HepG2 (cell line): ENCODE results near the gene MILR1. TPM values are rescaled to one million over a fixed set of nuclear protein-coding genes. Genes with fewer than 3 reads are reported as not detected.
A peak's percentile ranks its signal among the peaks of the same experiment; 100 is the strongest.

Experiments
- ADNP ChIP-seq: sonication (generic); formaldehyde crosslinking; IDR thresholded peaks from 2 replicates; pipeline ENCODE4 v1.4.0; 2020; ENCODE audit warnings: missing genetic modification reagents
- DRAP1 ChIP-seq: IDR thresholded peaks from 2 replicates; pipeline ENCODE4 v1.6.1; 2016; ENCODE audit warnings: missing genetic modification reagents, missing compliant biosample characterization
- MTF1 ChIP-seq: sonication (generic); formaldehyde crosslinking; IDR thresholded peaks from 2 replicates; pipeline ENCODE4 v1.5.0; 2020; ENCODE audit warnings: missing genetic modification reagents
- NFATC3 ChIP-seq: sonication (generic); formaldehyde crosslinking; IDR thresholded peaks from 2 replicates; pipeline ENCODE4 v1.5.1; 2020; ENCODE audit warnings: mild to moderate bottlenecking, missing genetic modification reagents
- NR2C2 ChIP-seq: sonication (generic); formaldehyde crosslinking; IDR thresholded peaks from 2 replicates; pipeline ENCODE4 v1.4.0; 2020; ENCODE audit warnings: missing genetic modification reagents, mild to moderate bottlenecking, moderate library complexity, borderline replicate concordance
- POLR2AphosphoS5 ChIP-seq: IDR thresholded peaks from 2 replicates; pipeline ENCODE4 v1.6.1; 2012; ENCODE audit warnings: low read depth, low read length
- POLR2G ChIP-seq: fragments of 200-400 bp; formaldehyde crosslinking; IDR thresholded peaks from 2 replicates; pipeline ENCODE4 v1.6.1; 2018; ENCODE audit warnings: mild to moderate bottlenecking, low read depth, low read length, moderate library complexity
- THRA ChIP-seq: sonication (generic); formaldehyde crosslinking; IDR thresholded peaks from 2 replicates; pipeline ENCODE4 v1.4.0; 2020; ENCODE audit warnings: missing genetic modification reagents, borderline replicate concordance
- XBP1 ChIP-seq: sonication (generic); formaldehyde crosslinking; IDR thresholded peaks from 2 replicates; pipeline ENCODE4 v1.5.0; 2020; ENCODE audit warnings: missing genetic modification reagents
- ZBTB1 ChIP-seq: sonication (generic); formaldehyde crosslinking; IDR thresholded peaks from 2 replicates; pipeline ENCODE4 v1.4.0; 2020; ENCODE audit warnings: missing genetic modification reagents, borderline replicate concordance
- ZBTB49 ChIP-seq: sonication (generic); formaldehyde crosslinking; IDR thresholded peaks from 2 replicates; pipeline ENCODE4 v1.4.0; 2020; ENCODE audit warnings: missing genetic modification reagents, borderline replicate concordance
- ZEB1 ChIP-seq: IDR thresholded peaks from 2 replicates; pipeline ENCODE4 v1.6.1; 2012; ENCODE audit warnings: mild to moderate bottlenecking, low read depth, inconsistent platforms; ENCODE audit not compliant: insufficient replicate concordance
- ZFP37 ChIP-seq: sonication (generic); formaldehyde crosslinking; IDR thresholded peaks from 2 replicates; pipeline ENCODE4 v1.4.0; 2020; ENCODE audit warnings: missing genetic modification reagents, borderline replicate concordance
- ZNF24 ChIP-seq: fragments of 450-650 bp; IDR thresholded peaks from 2 replicates; pipeline ENCODE4 v1.6.1; 2017; ENCODE audit warnings: antibody characterized with exemption, mild to moderate bottlenecking
- ZNF3 ChIP-seq: IDR thresholded peaks from 2 replicates; pipeline ENCODE4 v1.7.0; 2017; ENCODE audit warnings: inconsistent platforms
- ZNF30 ChIP-seq: sonication (generic); formaldehyde crosslinking; IDR thresholded peaks from 2 replicates; pipeline ENCODE4 v1.5.0; 2020; ENCODE audit warnings: mild to moderate bottlenecking, missing genetic modification reagents
- ZNF780A ChIP-seq: sonication (generic); formaldehyde crosslinking; IDR thresholded peaks from 2 replicates; pipeline ENCODE4 v1.8.0; 2022; ENCODE audit warnings: mild to moderate bottlenecking, missing genetic modification reagents, moderate library complexity
- ZSCAN9 ChIP-seq: IDR thresholded peaks from 2 replicates; pipeline ENCODE4 v1.6.1; 2016; ENCODE audit warnings: borderline replicate concordance
- polyA plus RNA-seq, 8 experiments: library from polyadenylated mRNA; depleted of rRNA in 3 of 8; stranded (reverse) in 7 of 8; unstranded in 1 of 8; fragments of >200 nt; fragmentation: Illumina TruSeq in 4 of 8; extraction: Trizol in 4 of 8; gene quantifications; 2 replicates each; pipeline versions ENCODE4 v1.2.1 to v1.2.3, GENCODE V29; 2011 to 2016; ENCODE audit warnings: low read depth in 4 of 8, missing spikeins in 1 of 8, mixed read lengths in 1 of 8; ENCODE audit not compliant: insufficient read depth in 1 of 8
- total RNA-seq, 5 experiments: library from RNA; depleted of rRNA; stranded (reverse); fragments of >200 nt; fragmentation: Illumina TruSeq; extraction: Trizol; gene quantifications; 2 replicates each; pipeline ENCODE4 v1.2.3, GENCODE V29; 2016; ENCODE audit warnings: low read depth in 1 of 5
- TF ChIP-seq, protein P1 (sequence below): sonication (generic); formaldehyde crosslinking; IDR thresholded peaks from 2 replicates; pipeline ENCODE4 v1.5.0; 2020; ENCODE audit warnings: mild to moderate bottlenecking, missing genetic modification reagents, borderline replicate concordance
- TF ChIP-seq, protein P2 (sequence below): IDR thresholded peaks from 2 replicates; pipeline ENCODE4 v1.6.1; 2016; ENCODE audit warnings: low read depth, borderline replicate concordance

Gene MILR1
- total and polyA plus RNA-seq, 2 of the 13 experiments (the other 11 are each of a cell fraction or from before 2014, with no cell fraction given): 0.27 to 1.7 TPM

- TF ChIP-seq, protein P1, sequence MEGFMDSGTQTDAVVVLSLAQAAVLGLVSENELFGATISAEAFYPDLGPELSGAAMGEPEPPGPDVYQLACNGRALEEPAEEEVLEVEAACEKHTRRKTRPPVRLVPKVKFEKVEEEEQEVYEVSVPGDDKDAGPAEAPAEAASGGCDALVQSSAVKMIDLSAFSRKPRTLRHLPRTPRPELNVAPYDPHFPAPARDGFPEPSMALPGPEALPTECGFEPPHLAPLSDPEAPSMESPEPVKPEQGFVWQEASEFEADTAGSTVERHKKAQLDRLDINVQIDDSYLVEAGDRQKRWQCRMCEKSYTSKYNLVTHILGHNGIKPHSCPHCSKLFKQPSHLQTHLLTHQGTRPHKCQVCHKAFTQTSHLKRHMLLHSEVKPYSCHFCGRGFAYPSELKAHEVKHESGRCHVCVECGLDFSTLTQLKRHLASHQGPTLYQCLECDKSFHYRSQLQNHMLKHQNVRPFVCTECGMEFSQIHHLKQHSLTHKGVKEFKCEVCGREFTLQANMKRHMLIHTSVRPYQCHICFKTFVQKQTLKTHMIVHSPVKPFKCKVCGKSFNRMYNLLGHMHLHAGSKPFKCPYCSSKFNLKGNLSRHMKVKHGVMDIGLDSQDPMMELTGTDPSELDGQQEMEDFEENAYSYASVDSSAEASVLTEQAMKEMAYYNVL (CRISPR knock-in tag): 0 out of 2 replicates have a peak, but pooled peaks have one; percentile 19
- TF ChIP-seq ZEB1: peak; percentile 42
- peak; percentile 98 for TF ChIP-seq POLR2G
- no peak for TF ChIP-seq MTF1 (CRISPR knock-in tag)
- TF ChIP-seq ZNF780A: peak; percentile 75; the same call in 1 of the 2 replicates
- TF ChIP-seq ZNF30 (CRISPR knock-in tag): peak; percentile 86; the same call in 1 of the 2 replicates
- 0 out of 2 replicates have a peak, but pooled peaks have one; percentile 52 for TF ChIP-seq ZSCAN9 (CRISPR knock-in tag)
- 0 out of 2 replicates have a peak, but pooled peaks have one; percentile 39 for TF ChIP-seq ZBTB49 (CRISPR knock-in tag)
- no peak for TF ChIP-seq NFATC3
- peak; percentile 99 for TF ChIP-seq POLR2AphosphoS5
- TF ChIP-seq NR2C2 (CRISPR knock-in tag): peak; percentile 92
- TF ChIP-seq XBP1 (CRISPR knock-in tag): 0 out of 2 replicates have a peak, but pooled peaks have one; percentile 70
- TF ChIP-seq ZFP37 (CRISPR knock-in tag): peak; percentile 68
- TF ChIP-seq DRAP1 (CRISPR knock-in tag): peak; percentile 97
- TF ChIP-seq ZBTB1 (CRISPR knock-in tag): no peak
- no peak for TF ChIP-seq ADNP (CRISPR knock-in tag)
- TF ChIP-seq ZNF24: peak; percentile 74; the same call in 1 of the 2 replicates
- no peak for TF ChIP-seq ZNF3 (CRISPR knock-in tag)
- TF ChIP-seq THRA (CRISPR knock-in tag): peak; percentile 52
- TF ChIP-seq, protein P2, sequence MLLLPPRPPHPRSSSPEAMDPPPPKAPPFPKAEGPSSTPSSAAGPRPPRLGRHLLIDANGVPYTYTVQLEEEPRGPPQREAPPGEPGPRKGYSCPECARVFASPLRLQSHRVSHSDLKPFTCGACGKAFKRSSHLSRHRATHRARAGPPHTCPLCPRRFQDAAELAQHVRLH (CRISPR knock-in tag): peak; percentile 79
Measured at GRCh38 chr17:64506201-64506575, 57.3 kb downstream of the MILR1 start, which contains the start of gene DDX5 (continued).
